GM18511 (cell line): ENCODE measurements around the gene SLC22A23.

Experiments used
- ATAC-seq: cut with Tn5 transposase; IDR thresholded peaks from one replicate; pipeline ENCODE4 v1.9.1; 2021; ENCODE audit warnings: mild to moderate bottlenecking, moderate library complexity; ENCODE audit not compliant: unreplicated experiment

Gene SLC22A23

GRCh38 chr6:3288711-3289663 lies 167.9 kb downstream of the SLC22A23 start:
- ATAC-seq, result no peak

- no peak for ATAC-seq
Observed at GRCh38 chr6:3287976-3288707, 168.7 kb downstream of the SLC22A23 start.

GRCh38 chr6:3287308-3287707 lies 169.5 kb downstream of the SLC22A23 start:
- no peak for ATAC-seq

DNA sequence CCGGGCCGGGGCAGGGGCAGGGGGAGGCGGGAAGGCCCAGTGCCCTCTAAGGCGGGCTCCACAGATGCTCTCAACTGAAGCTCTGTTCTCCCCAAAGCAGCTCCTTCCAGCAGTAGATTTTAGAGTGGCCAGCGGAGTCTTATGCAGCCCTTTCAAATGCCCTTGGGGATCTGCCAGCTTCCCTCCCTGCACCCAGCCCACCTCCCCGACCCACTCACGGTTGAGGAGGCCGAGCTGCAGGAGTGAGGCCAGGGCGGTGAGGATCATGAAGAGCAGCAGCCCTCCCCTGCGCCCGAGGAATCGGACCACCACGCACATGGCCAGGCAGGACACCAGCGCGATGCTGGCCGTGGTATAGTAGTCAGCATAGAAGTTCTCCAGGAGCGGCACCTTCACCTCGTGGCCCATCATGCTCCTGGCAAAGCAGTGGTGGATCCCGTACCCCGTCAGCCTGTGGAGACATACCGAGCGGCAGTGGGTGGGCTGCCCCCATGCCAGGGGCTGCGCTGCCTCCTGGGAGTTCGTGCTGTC lies 170.1 kb downstream of the SLC22A23 start:
- no peak for ATAC-seq

DNA sequence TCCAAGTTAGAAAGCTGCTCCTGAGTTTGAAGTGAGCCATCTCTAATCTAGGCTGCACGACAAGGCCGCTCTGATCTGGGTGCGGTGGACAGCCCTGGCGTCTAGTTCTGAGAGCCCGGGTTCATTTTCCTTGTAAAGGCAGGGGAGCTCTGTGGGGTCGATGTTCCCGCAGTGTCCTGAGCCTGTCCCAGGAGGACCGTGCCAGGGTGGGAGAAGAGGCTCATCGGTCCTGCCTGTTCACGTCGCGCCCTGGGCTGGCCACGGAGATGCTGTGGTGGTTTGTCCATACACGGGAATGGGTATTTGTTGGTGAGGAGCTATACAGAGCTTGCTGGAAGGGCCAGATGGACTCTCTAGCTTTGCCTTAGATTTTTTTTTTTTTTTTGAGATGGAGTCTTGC lies 171.1 kb downstream of the SLC22A23 start:
- no peak for ATAC-seq

DNA sequence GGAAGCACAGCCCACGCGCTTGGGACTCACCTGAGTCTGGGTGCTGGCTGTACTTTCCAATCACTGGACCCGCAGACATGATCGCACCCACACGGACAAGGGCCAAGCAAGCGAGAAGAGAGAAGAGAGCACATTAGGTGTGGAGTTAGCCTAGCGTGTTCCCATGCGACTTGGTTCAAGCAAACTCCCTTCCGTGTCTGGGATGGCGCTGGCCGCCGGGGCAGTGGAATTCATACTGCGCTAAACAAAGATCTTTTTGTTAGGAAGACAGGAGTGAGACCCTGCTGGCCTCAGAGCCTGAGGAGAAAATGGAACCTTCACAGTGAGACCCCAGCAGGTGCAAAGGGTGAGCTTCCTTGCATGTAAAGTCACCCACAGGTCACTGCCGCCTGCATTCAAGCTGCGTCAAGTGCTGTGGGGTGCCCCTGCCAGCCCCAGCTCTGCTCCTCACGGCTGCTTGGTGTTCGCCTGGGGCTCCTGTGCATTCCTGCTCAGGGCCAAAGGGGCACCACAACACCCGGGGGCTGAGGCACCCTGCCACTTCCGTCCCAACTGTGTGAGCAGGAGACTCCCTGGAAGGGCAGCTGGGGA lies 171.7 kb downstream of the SLC22A23 start:
- no peak for ATAC-seq

- no peak for ATAC-seq
Observed at GRCh38 chr6:3284436-3284876, 172.4 kb downstream of the SLC22A23 start.

- ATAC-seq, result no peak
Observed at GRCh38 chr6:3283641-3284435, 173.0 kb downstream of the SLC22A23 start.

- no peak for ATAC-seq
Observed at GRCh38 chr6:3283241-3283640, 173.6 kb downstream of the SLC22A23 start.

DNA sequence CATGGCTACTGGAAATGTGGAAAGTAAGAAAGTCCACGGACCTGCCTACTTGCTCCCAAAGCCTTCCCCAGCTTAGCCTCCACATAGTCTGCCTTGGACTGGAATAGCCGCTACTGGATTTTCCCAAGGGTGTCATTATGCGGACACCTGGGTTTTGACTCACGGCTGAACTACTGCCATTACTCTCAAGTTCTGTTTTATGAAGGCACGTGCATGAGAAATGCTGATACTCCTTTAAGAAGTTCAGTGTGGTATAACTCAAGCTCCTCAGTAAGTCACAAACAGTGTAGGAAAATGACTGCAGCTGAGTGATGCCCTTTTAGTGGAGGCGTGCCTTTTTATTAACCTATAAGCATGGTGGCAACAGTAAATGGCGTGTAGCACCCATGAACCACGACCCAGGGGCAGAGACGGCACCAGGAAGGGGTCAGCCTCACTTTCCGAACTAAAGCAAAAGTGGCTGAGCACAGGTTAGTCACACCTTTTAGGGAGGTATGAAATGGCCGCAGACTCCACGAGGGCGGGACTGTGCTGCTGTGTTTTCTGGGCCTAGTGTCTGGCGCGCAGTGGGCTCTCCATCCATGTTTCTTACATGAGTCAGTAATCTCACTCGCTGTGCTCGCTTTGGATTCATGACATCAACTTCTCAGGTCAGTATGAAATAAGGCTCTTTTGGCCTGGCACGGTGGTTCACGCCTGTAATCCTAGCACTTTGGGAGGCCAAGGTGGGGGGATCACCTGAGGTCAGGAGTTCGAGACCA lies 174.2 kb downstream of the SLC22A23 start:
- no peak for ATAC-seq

DNA sequence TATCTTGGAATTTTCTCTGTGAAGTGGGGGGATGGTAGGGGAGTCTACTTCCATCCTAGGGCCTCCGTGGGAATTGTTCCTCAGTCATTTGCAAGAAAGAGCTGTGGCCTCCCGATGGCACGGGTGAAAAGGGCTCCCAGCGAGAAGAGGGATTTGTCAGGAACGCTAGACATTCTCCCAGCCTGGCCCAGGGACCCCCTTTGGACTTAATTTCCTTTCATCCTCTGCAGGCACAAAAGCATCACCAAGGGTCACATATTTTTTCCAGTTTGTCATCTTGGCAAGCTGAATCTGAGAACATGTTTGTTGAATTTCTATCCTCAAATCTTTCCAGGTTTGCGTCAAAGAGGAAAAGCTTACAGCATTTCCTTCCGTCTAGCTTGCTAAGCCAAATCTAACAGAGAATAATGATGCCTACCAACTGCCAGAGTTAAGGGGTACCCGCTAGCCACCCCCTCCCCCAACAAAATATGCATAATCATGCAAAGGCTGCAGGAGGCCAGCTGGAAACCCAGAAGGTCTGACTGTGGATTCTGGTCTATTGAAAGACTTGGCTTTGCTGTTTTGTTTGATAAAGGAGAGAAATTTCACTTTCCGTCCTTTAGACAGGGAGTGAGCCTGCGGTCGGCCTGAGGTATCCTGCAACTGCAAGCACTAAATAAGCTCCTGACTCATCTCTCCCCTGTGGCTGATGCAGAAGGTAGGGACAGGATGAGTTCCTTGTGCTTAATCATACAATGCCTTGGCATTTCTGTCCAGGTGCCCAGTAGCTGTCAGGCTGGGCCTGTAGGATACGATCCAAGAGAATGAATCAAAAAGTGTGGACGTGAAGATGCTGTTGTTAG lies 175.0 kb downstream of the SLC22A23 start:
- ATAC-seq, result no peak

- no peak for ATAC-seq
Observed at GRCh38 chr6:3280866-3281465, 175.9 kb downstream of the SLC22A23 start.

DNA sequence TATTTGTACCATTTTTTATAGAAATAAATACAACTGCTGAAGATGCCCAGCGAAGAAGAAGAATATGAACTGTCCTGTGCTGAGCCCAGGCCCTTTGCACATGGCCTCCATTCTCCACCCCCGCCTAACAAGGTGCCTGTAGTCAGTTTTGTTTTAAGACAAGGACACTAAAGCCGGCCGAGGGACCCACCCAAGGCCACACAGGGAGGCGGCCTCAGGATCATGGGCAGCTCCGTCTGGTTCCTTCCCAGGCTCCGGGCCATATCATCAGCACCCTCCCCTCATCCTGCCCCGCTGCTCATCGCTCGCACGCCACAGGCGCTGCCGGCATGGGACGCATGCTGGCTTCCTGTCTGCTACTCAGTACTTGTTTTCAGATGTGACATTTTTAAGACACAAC lies 176.8 kb downstream of the SLC22A23 start:
- no peak for ATAC-seq

GRCh38 chr6:3278691-3279090 lies 178.2 kb downstream of the SLC22A23 start:
- ATAC-seq, result no peak

DNA sequence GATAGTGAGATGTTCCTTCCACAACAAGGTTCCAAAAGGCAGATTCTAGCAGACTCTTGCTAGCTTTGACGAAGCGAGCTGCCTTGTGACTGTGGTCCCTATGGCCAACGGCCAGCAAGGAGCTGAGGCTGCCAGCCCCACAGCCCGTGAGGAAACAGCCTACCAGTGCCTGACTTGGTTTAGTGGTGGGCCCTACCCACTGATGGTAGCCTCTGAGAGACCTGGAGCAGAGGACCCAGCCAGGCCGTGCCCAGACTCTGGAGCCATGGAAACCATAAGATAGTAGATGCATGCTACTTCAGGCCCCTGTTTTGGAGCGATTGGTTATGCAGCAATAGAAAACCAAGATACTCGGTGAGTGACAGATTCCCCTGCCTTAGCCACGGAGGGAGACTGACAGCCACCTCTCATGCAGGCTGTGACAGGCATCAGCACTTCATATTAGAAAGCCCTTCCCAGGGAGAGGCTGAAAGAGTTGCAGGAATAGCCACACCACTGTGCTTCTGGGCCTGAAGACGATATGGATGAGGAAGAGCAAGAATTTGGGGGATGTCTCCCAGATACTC lies 178.9 kb downstream of the SLC22A23 start:
- no peak for ATAC-seq

- no peak for ATAC-seq
Observed at GRCh38 chr6:3277251-3277650, 179.6 kb downstream of the SLC22A23 start.

DNA sequence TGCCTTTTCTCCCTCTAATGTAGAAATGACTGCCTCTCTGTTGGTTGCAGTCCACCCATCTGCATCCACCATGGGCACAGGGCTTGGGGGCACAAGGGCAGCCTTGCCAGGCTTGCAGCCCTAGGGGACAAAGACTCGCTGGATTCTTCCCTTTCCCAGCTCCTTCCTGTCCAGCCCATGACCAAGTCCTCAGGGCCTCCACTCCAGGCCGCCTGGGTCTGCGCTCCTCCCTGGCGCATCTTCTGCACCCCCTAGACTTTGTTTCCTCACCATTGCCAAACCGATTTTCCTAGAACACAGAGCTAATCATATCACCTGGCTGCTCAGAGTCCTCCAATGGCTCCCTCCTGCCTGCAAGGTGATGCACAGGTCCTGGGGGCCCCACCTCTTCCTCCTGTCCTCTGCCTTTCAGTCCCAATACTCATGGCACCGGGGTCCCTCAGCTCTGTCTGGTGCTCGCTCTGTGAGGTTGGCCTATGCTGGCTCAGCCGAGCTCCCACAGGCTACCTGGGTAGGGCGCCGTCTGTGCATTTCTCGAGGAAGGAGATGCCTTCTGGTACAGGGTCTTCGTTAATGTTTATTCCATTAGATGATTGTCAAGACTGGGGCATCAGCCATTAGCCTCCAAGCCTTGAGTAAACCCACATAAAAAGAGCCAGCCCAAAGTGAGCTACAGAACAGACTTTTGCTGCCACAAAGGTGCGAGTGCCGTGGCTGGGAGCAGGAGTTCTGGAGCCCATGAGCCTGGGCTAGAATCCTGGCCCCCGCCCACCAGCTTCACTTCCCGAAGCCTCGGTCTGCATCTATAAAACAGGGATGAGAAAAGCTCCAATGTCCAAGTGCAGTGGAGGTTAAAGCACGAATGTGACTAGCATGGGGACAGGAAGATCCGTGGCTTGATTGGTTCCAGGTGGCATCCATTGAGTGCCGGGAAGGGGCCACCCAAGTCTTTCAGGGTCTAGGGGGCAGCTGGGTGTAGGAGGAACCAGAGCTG lies 180.4 kb downstream of the SLC22A23 start:
- no peak for ATAC-seq
